Activated naive CD4-positive, alpha-beta T cell treated with anti-CD3 and anti-CD28 coated beads, Interleukin-2, amount 50 U/mL, for 24 hours (primary cell): ENCODE data around the gene OR52E4.

Experiments
- H3K27ac Mint-ChIP-seq: one replicate; pipeline ENCODE4 v1.8.0; 2021; ENCODE audit warnings: mild to moderate bottlenecking, mixed read lengths
- H3K27me3 Mint-ChIP-seq: one replicate; pipeline ENCODE4 v1.8.0; 2021; ENCODE audit warnings: mixed read lengths
- H3K36me3 Mint-ChIP-seq: one replicate; pipeline ENCODE4 v1.8.0; 2021; ENCODE audit warnings: mixed read lengths
- H3K4me1 Mint-ChIP-seq: one replicate; pipeline ENCODE4 v1.8.0; 2021; ENCODE audit warnings: mixed read lengths
- H3K4me3 Mint-ChIP-seq: one replicate; pipeline ENCODE4 v1.8.0; 2021; ENCODE audit warnings: mild to moderate bottlenecking, mixed read lengths
- H3K9me3 Mint-ChIP-seq: one replicate; pipeline ENCODE4 v1.8.0; 2021; ENCODE audit warnings: mixed read lengths

The OR52E4 gene

GRCh38 chr11:5880329-5880728, at the start of gene OR52E4:
Gene OR52E4 (plus strand): TSS chr11:5880629. CDS start chr11:5884293, 3,664 bp downstream.
- H3K27ac Mint-ChIP-seq = no peak within 1 kb of the TSS
- H3K36me3 Mint-ChIP-seq = no peaks in the 10 kb centered on the region
- no peaks in the 10 kb centered on the region for H3K4me1 Mint-ChIP-seq
- peaks cover 2% of the 10 kb centered on the region for H3K27me3 Mint-ChIP-seq
- H3K9me3 Mint-ChIP-seq = no peaks in the 10 kb centered on the region
- no peak within 1 kb of the TSS for H3K4me3 Mint-ChIP-seq

GRCh38 chr11:5831196-5831829, 49.1 kb upstream of the OR52E4 start:
- Mint-ChIP-seq H3K27me3 (peaks cover 14% of the 10 kb centered on the region), H3K9me3 (no peaks in the 10 kb centered on the region), H3K27ac (no peak overlapping the region)

GRCh38 chr11:5833446-5833845, 47.0 kb upstream of the OR52E4 start:
- H3K27me3 Mint-ChIP-seq = peaks cover 20% of the 10 kb centered on the region
- no peak overlapping the region for H3K4me3 Mint-ChIP-seq
- no peaks in the 10 kb centered on the region for H3K36me3 Mint-ChIP-seq

More at GRCh38 chr11:5831196-5831829, 49.1 kb upstream of the OR52E4 start:
- Mint-ChIP-seq H3K4me1 (no peaks in the 10 kb centered on the region), H3K36me3 (no peaks in the 10 kb centered on the region), H3K4me3 (no peak overlapping the region)

GRCh38 chr11:5837695-5838094, 42.7 kb upstream of the OR52E4 start:
- no peak overlapping the region for H3K27ac Mint-ChIP-seq
- H3K4me1 Mint-ChIP-seq = no peaks in the 10 kb centered on the region
- H3K4me3 Mint-ChIP-seq = no peak overlapping the region
- H3K36me3 Mint-ChIP-seq = no peaks in the 10 kb centered on the region
- H3K9me3 Mint-ChIP-seq = no peaks in the 10 kb centered on the region
- H3K27me3 Mint-ChIP-seq = peaks cover 17% of the 10 kb centered on the region

More at GRCh38 chr11:5833446-5833845, 47.0 kb upstream of the OR52E4 start:
- Mint-ChIP-seq H3K9me3 (no peaks in the 10 kb centered on the region), H3K4me1 (no peaks in the 10 kb centered on the region), H3K27ac (no peak overlapping the region)

- Mint-ChIP-seq H3K27ac (no peak within 1 kb of the TSS), H3K27me3 (peaks cover 18% of the 10 kb centered on the region), H3K36me3 (no peaks in the 10 kb centered on the region), H3K9me3 (no peaks in the 10 kb centered on the region), H3K4me3 (no peak within 1 kb of the TSS), H3K4me1 (no peaks in the 10 kb centered on the region)
Measured at GRCh38 chr11:5841797-5842196, 38.6 kb upstream of the OR52E4 start, which contains the start of gene OR52E6. Gene OR52E6 (minus strand): TSS chr11:5841897. CDS start chr11:5841897, 0 bp downstream.

- no peak overlapping the region for H3K4me3 Mint-ChIP-seq
- no peaks in the 10 kb centered on the region for H3K4me1 Mint-ChIP-seq
- H3K27me3 Mint-ChIP-seq = peaks cover 4% of the 10 kb centered on the region
- no peak overlapping the region for H3K27ac Mint-ChIP-seq
- no peaks in the 10 kb centered on the region for H3K36me3 Mint-ChIP-seq
- H3K9me3 Mint-ChIP-seq = no peaks in the 10 kb centered on the region
Measured at GRCh38 chr11:5846701-5847100, 33.7 kb upstream of the OR52E4 start.

- Mint-ChIP-seq H3K27ac (no peak overlapping the region), H3K4me1 (no peaks in the 10 kb centered on the region), H3K9me3 (peaks cover under 1% of the 10 kb centered on the region), H3K36me3 (no peaks in the 10 kb centered on the region), H3K4me3 (no peak overlapping the region), H3K27me3 (peaks cover 4% of the 10 kb centered on the region)
Measured at GRCh38 chr11:5847711-5848110, 32.7 kb upstream of the OR52E4 start.

GRCh38 chr11:5851002-5851401, 29.4 kb upstream of the OR52E4 start:
- Mint-ChIP-seq H3K36me3 (no peaks in the 10 kb centered on the region), H3K27ac (no peak overlapping the region), H3K4me3 (no peak overlapping the region), H3K27me3 (peaks cover 13% of the 10 kb centered on the region), H3K4me1 (no peaks in the 10 kb centered on the region), H3K9me3 (peaks cover 6% of the 10 kb centered on the region)

GRCh38 chr11:5857590-5857989, 22.8 kb upstream of the OR52E4 start, which contains the start of gene OR52E8:
Gene OR52E8 (minus strand): TSS chr11:5857690. CDS start chr11:5857690, 0 bp downstream.
- Mint-ChIP-seq H3K4me1 (no peaks in the 10 kb centered on the region), H3K36me3 (no peaks in the 10 kb centered on the region), H3K27ac (no peak within 1 kb of the TSS), H3K4me3 (no peak within 1 kb of the TSS), H3K27me3 (peaks cover 21% of the 10 kb centered on the region), H3K9me3 (peaks cover 6% of the 10 kb centered on the region)

- no peak overlapping the region for H3K4me3 Mint-ChIP-seq
- H3K9me3 Mint-ChIP-seq = no peaks in the 10 kb centered on the region
- no peak overlapping the region for H3K27ac Mint-ChIP-seq
- H3K4me1 Mint-ChIP-seq = no peaks in the 10 kb centered on the region
- H3K36me3 Mint-ChIP-seq = no peaks in the 10 kb centered on the region
- H3K27me3 Mint-ChIP-seq = peaks cover 15% of the 10 kb centered on the region
Measured at GRCh38 chr11:5865826-5866225, 14.6 kb upstream of the OR52E4 start.

- H3K4me1 Mint-ChIP-seq = no peaks in the 10 kb centered on the region
- no peak overlapping the region for H3K27ac Mint-ChIP-seq
- H3K4me3 Mint-ChIP-seq = no peak overlapping the region
- no peaks in the 10 kb centered on the region for H3K9me3 Mint-ChIP-seq
- peaks cover 2% of the 10 kb centered on the region for H3K27me3 Mint-ChIP-seq
- no peaks in the 10 kb centered on the region for H3K36me3 Mint-ChIP-seq
Measured at GRCh38 chr11:5878564-5878963, 1.9 kb upstream of the OR52E4 start.

- Mint-ChIP-seq H3K4me1 (no peaks in the 10 kb centered on the region), H3K27me3 (peaks cover 6% of the 10 kb centered on the region), H3K4me3 (no peak overlapping the region), H3K27ac (no peak overlapping the region), H3K36me3 (no peaks in the 10 kb centered on the region), H3K9me3 (no peaks in the 10 kb centered on the region)
Measured at GRCh38 chr11:5881756-5882155, 1.3 kb downstream of the OR52E4 start.

- no peaks in the 10 kb centered on the region for H3K36me3 Mint-ChIP-seq
- peaks cover 10% of the 10 kb centered on the region for H3K27me3 Mint-ChIP-seq
- H3K9me3 Mint-ChIP-seq = no peaks in the 10 kb centered on the region
Measured at GRCh38 chr11:5887172-5887571, 6.7 kb downstream of the OR52E4 start.

GRCh38 chr11:5887661-5888060, 7.2 kb downstream of the OR52E4 start:
- Mint-ChIP-seq H3K4me1 (no peaks in the 10 kb centered on the region), H3K27ac (no peak overlapping the region), H3K9me3 (no peaks in the 10 kb centered on the region), H3K27me3 (peaks cover 9% of the 10 kb centered on the region), H3K4me3 (no peak overlapping the region), H3K36me3 (no peaks in the 10 kb centered on the region)

More at GRCh38 chr11:5887172-5887571, 6.7 kb downstream of the OR52E4 start:
- Mint-ChIP-seq H3K4me1 (no peaks in the 10 kb centered on the region), H3K4me3 (no peak overlapping the region), H3K27ac (no peak overlapping the region)

- Mint-ChIP-seq H3K9me3 (no peaks in the 10 kb centered on the region), H3K4me1 (no peaks in the 10 kb centered on the region), H3K36me3 (no peaks in the 10 kb centered on the region), H3K4me3 (no peak overlapping the region), H3K27ac (no peak overlapping the region), H3K27me3 (peaks cover 9% of the 10 kb centered on the region)
Measured at GRCh38 chr11:5891216-5891800, 10.9 kb downstream of the OR52E4 start.

- Mint-ChIP-seq H3K4me3 (no peak within 1 kb of the TSS), H3K9me3 (no peaks in the 10 kb centered on the region), H3K27ac (no peak within 1 kb of the TSS), H3K36me3 (no peaks in the 10 kb centered on the region), H3K4me1 (no peaks in the 10 kb centered on the region), H3K27me3 (peaks cover 3% of the 10 kb centered on the region)
Measured at GRCh38 chr11:5892908-5893307, 12.5 kb downstream of the OR52E4 start, which contains the start of gene OR52E5. Gene OR52E5 (plus strand): TSS chr11:5893208. CDS start chr11:5900777, 7,569 bp downstream.
